ENCODE measurements around the gene ATF6B.

The ATF6B gene

GRCh38 chr6:32173051-32173727 lies 45.1 kb upstream of the ATF6B start:
- H3K4me3 ChIP-seq (ENCODE audit: low read depth, low read length) = no peak overlapping the region
- no peak for TF ChIP-seq CTCF (IDR thresholded peaks at IDR 0.05; ENCODE audit: borderline replicate concordance, insufficient read depth, low read depth, low read length)

GRCh38 chr6:32171234-32171633 lies 43.2 kb upstream of the ATF6B start:
- H3K4me3 ChIP-seq (ENCODE audit: low read depth, low read length) = no peak overlapping the region
- no peak for TF ChIP-seq CTCF (IDR thresholded peaks at IDR 0.05; ENCODE audit: borderline replicate concordance, insufficient read depth, low read depth, low read length)

GRCh38 chr6:32170294-32170693 lies 42.2 kb upstream of the ATF6B start:
- H3K4me3 ChIP-seq (ENCODE audit: low read depth, low read length) = no peak overlapping the region
- no peak for TF ChIP-seq CTCF (IDR thresholded peaks at IDR 0.05; ENCODE audit: borderline replicate concordance, insufficient read depth, low read depth, low read length)

GRCh38 chr6:32168807-32169591 lies 41.0 kb upstream of the ATF6B start:
- TF ChIP-seq CTCF (IDR thresholded peaks at IDR 0.05; ENCODE audit: borderline replicate concordance, insufficient read depth, low read depth, low read length) = no peak
- H3K4me3 ChIP-seq (ENCODE audit: low read depth, low read length) = no peak overlapping the region

GRCh38 chr6:32168350-32168749 lies 40.3 kb upstream of the ATF6B start:
- no peak overlapping the region for H3K4me3 ChIP-seq (ENCODE audit: low read depth, low read length)
- TF ChIP-seq CTCF (IDR thresholded peaks at IDR 0.05; ENCODE audit: borderline replicate concordance, insufficient read depth, low read depth, low read length) = no peak

- TF ChIP-seq CTCF (IDR thresholded peaks at IDR 0.05; ENCODE audit: borderline replicate concordance, insufficient read depth, low read depth, low read length) = no peak
- H3K4me3 ChIP-seq (ENCODE audit: low read depth, low read length) = no peak overlapping the region
Measured at GRCh38 chr6:32167761-32168262, 39.8 kb upstream of the ATF6B start.

All from GM12875 (cell line).